Nephron (organoid): ENCODE measurements around the gene NECTIN4.
"Not testable (repeated sequence)": the region's sequence is repeated elsewhere in the genome, so short reads cannot be mapped to it uniquely, and the experiment has no call there.

Source experiments
- H3K27ac Mint-ChIP-seq, 3 experiments: 2 replicates each; pipeline ENCODE4 v1.8.0; 2020; ENCODE audit warnings: mixed read lengths in 3 of 3, mild to moderate bottlenecking in 2 of 3, moderate library complexity in 1 of 3
- H3K27me3 Mint-ChIP-seq: 2 replicates; pipeline ENCODE4 v1.8.0; 2021; ENCODE audit warnings: low read depth, mild to moderate bottlenecking, moderate library complexity, mixed read lengths
- H3K36me3 Mint-ChIP-seq: 2 replicates; pipeline ENCODE4 v1.8.0; 2020; ENCODE audit warnings: low read depth, mixed read lengths
- H3K4me1 Mint-ChIP-seq: 2 replicates; pipeline ENCODE4 v1.8.0; 2020; ENCODE audit warnings: mixed read lengths
- H3K4me3 Mint-ChIP-seq, 3 experiments: 2 replicates each; pipeline ENCODE4 v1.8.0; 2020; ENCODE audit warnings: mild to moderate bottlenecking in 3 of 3, mixed read lengths in 3 of 3, moderate library complexity in 2 of 3
- H3K9me3 Mint-ChIP-seq: 2 replicates; pipeline ENCODE4 v1.8.0; 2020; ENCODE audit warnings: mixed read lengths
- CTCF ChIP-seq, 3 experiments: fragments of 200-600 bp; sonication (generic); IDR thresholded peaks; one replicate each; pipeline ENCODE4 v1.5.0; 2021; ENCODE audit warnings: antibody characterized with exemption in 3 of 3; ENCODE audit not compliant: unreplicated experiment in 3 of 3

The NECTIN4 gene

GRCh38 chr1:161121834-161122233 is 32.5 kb upstream of the NECTIN4 start:
- Mint-ChIP-seq H3K4me3 (no peak overlapping the region), H3K36me3 (peaks cover 61% of the 10 kb centered on the region), H3K9me3 (no peaks in the 10 kb centered on the region), H3K27ac (no peak overlapping the region), H3K27me3 (no peaks in the 10 kb centered on the region), H3K4me1 (peaks cover 38% of the 10 kb centered on the region)
- TF ChIP-seq CTCF (IDR thresholded peaks at IDR 0.05; ENCODE audit: unreplicated experiment in 3 of 3) = no peak

GRCh38 chr1:161121042-161121650 is 31.8 kb upstream of the NECTIN4 start:
- no peaks in the 10 kb centered on the region for H3K9me3 Mint-ChIP-seq
- H3K36me3 Mint-ChIP-seq = peaks cover 55% of the 10 kb centered on the region
- TF ChIP-seq CTCF (IDR thresholded peaks at IDR 0.05; ENCODE audit: unreplicated experiment in 3 of 3) = no peak
- H3K4me1 Mint-ChIP-seq = peaks cover 38% of the 10 kb centered on the region
- peak overlapping the region in 1 of 3 experiments; percentile 76 for H3K27ac Mint-ChIP-seq
- H3K4me3 Mint-ChIP-seq = peak overlapping the region in 2 of 3 experiments; percentile 24 to 29
- no peaks in the 10 kb centered on the region for H3K27me3 Mint-ChIP-seq

GRCh38 chr1:161119092-161119903 is 29.9 kb upstream of the NECTIN4 start:
- H3K4me1 Mint-ChIP-seq = peaks cover 43% of the 10 kb centered on the region
- H3K9me3 Mint-ChIP-seq = no peaks in the 10 kb centered on the region
- peak overlapping the region; percentile 95 to 98 (median 97) for H3K4me3 Mint-ChIP-seq
- no peaks in the 10 kb centered on the region for H3K27me3 Mint-ChIP-seq
- peak overlapping the region; percentile 67 to 92 (median 83) for H3K27ac Mint-ChIP-seq
- peak; percentile 31 to 46 (median 40) for TF ChIP-seq CTCF (IDR thresholded peaks at IDR 0.05; ENCODE audit: unreplicated experiment in 3 of 3)
- peaks cover 45% of the 10 kb centered on the region for H3K36me3 Mint-ChIP-seq

GRCh38 chr1:161117759-161118581 is 28.6 kb upstream of the NECTIN4 start, which contains the start of the genes NIT1 and PFDN2:
Gene NIT1, plus strand, starts transcription at chr1:161118105. Its CDS starts 72 bp downstream, at chr1:161118177.
Gene PFDN2, minus strand, starts transcription at chr1:161118037. Its CDS starts 11 bp downstream, at chr1:161118026.
- Mint-ChIP-seq H3K4me1 (peaks cover 43% of the 10 kb centered on the region), H3K4me3 (peak within 1 kb of the TSS; percentile 95 to 98 (median 97)), H3K36me3 (peaks cover 32% of the 10 kb centered on the region), H3K27me3 (no peaks in the 10 kb centered on the region), H3K27ac (peak within 1 kb of the TSS; percentile 67 to 92 (median 83)), H3K9me3 (no peaks in the 10 kb centered on the region)
- no peak for TF ChIP-seq CTCF (IDR thresholded peaks at IDR 0.05; ENCODE audit: unreplicated experiment in 3 of 3)

GRCh38 chr1:161115961-161116360 is 26.6 kb upstream of the NECTIN4 start:
- H3K4me1 Mint-ChIP-seq = peaks cover 43% of the 10 kb centered on the region
- H3K4me3 Mint-ChIP-seq = peak overlapping the region; percentile 95 to 98 (median 97)
- not testable (repeated sequence) for H3K27me3 Mint-ChIP-seq, H3K9me3 Mint-ChIP-seq, H3K27ac Mint-ChIP-seq
- peaks cover 14% of the 10 kb centered on the region for H3K36me3 Mint-ChIP-seq
